ENCODE measurements around the gene PTPRR. TPM values are rescaled to one million over a fixed set of nuclear protein-coding genes. Genes with fewer than 3 reads are reported as not detected.

PTPRR gene
- total and polyA plus RNA-seq, 2 of the 13 experiments (the other 11 are each of a cell fraction or from before 2014, with no cell fraction given): not detected

DNA sequence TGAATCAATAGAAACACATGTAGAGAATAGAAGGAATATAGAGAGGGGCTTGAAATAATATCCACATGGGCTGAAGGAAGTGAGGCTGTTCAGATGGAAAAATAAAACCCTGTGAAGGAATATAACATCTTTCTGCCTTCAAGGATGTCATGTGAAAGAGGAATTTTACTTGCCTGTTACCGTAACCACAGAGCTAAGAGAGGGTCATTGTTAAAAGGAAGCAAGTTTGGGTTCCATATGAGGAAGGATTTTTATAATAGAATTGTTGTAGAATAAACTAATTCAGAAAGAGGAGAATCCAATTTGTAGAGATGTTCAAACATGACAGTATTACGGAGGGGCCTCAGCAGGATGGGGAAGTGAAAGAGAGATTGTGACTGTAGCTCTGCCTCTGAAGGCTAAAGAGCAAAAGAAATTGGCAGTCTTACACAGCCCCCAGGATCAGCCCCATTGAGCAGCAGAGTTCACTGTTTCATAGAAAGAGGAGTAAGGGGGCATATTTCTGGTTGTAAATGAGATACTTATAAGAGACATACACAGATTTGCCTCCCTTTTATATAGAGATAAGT, 41.8 kb upstream of the PTPRR start:
- Histone ChIP-seq H3K4me3 (replicated peaks in 1 of 3; ENCODE audit: insufficient read depth in 1 of 3, low read depth in 2 of 3, low read length in 3 of 3) (no peak overlapping the region), H3K4me1 (ENCODE audit: insufficient read depth, low read length) (no peaks in the 10 kb centered on the region), H3K27ac (ENCODE audit: extremely low read length, insufficient read depth, low read length) (no peak overlapping the region), H3K4me2 (ENCODE audit: low read depth, low read length) (no peak overlapping the region), H3K79me2 (ENCODE audit: insufficient read depth, low read length) (no peaks in the 10 kb centered on the region), H4K20me1 (ENCODE audit: insufficient read depth, low read length) (no peaks in the 10 kb centered on the region), H3K9me3 (ENCODE audit: low read length) (no peaks in the 10 kb centered on the region), H3K36me3 (replicated peaks in 1 of 2; ENCODE audit: control insufficient read depth in 1 of 2, insufficient read depth in 2 of 2, low read length in 2 of 2) (no peaks in the 10 kb centered on the region), H3K27me3 (ENCODE audit: control insufficient read depth in 1 of 2, insufficient read depth in 2 of 2, low read length in 2 of 2) (no peaks in the 10 kb centered on the region), H2AFZ (ENCODE audit: low read length) (no peak overlapping the region), H3K9ac (ENCODE audit: insufficient read depth, low read depth, low read length) (no peak overlapping the region)
- ATAC-seq (no peak), FAIRE-seq (no peak), DNase-seq (ENCODE audit: low spot score) (no peak)
- POLR2A ChIA-PET: no interaction called here
- intact Hi-C loops (cut with micrococcal nuclease; ENCODE audit: unreplicated experiment) (no loop called here), in situ Hi-C loops (cut with HindIII; ENCODE audit: extremely low pct_ligation_motif_present, low pct_unique_long_range_greater_than_20kb) (no loop called here)
- 1% methylated on average over 2 of the region's 2 CpGs for WGBS (ENCODE audit: low lambda C conversion rate)
- no TSS peak for BruUV-seq (replicated peaks)
- CTCF ChIA-PET (ENCODE audit: low intra/inter-chr PET ratio, low total read pairs): no interaction called here
- no peak for TF ChIP-seq ZNF44 (CRISPR knock-in tag; IDR thresholded peaks at IDR 0.05)
- TF ChIP-seq, protein P1, sequence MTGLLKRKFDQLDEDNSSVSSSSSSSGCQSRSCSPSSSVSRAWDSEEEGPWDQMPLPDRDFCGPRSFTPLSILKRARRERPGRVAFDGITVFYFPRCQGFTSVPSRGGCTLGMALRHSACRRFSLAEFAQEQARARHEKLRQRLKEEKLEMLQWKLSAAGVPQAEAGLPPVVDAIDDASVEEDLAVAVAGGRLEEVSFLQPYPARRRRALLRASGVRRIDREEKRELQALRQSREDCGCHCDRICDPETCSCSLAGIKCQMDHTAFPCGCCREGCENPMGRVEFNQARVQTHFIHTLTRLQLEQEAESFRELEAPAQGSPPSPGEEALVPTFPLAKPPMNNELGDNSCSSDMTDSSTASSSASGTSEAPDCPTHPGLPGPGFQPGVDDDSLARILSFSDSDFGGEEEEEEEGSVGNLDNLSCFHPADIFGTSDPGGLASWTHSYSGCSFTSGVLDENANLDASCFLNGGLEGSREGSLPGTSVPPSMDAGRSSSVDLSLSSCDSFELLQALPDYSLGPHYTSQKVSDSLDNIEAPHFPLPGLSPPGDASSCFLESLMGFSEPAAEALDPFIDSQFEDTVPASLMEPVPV (CRISPR knock-in tag; IDR thresholded peaks at IDR 0.05): no peak
- TF ChIP-seq, protein P2, sequence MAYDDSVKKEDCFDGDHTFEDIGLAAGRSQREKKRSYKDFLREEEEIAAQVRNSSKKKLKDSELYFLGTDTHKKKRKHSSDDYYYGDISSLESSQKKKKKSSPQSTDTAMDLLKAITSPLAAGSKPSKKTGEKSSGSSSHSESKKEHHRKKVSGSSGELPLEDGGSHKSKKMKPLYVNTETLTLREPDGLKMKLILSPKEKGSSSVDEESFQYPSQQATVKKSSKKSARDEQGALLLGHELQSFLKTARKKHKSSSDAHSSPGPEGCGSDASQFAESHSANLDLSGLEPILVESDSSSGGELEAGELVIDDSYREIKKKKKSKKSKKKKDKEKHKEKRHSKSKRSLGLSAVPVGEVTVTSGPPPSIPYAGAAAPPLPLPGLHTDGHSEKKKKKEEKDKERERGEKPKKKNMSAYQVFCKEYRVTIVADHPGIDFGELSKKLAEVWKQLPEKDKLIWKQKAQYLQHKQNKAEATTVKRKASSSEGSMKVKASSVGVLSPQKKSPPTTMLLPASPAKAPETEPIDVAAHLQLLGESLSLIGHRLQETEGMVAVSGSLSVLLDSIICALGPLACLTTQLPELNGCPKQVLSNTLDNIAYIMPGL (CRISPR knock-in tag; IDR thresholded peaks at IDR 0.05; ENCODE audit: borderline replicate concordance in 1 of 2, low read depth in 1 of 2): no peak
- no peak for TF ChIP-seq GZF1 (CRISPR knock-in tag; IDR thresholded peaks at IDR 0.05)
- TF ChIP-seq ZNF550 (CRISPR knock-in tag; IDR thresholded peaks at IDR 0.05; ENCODE audit: borderline replicate concordance): no peak
- TF ChIP-seq, protein P3, sequence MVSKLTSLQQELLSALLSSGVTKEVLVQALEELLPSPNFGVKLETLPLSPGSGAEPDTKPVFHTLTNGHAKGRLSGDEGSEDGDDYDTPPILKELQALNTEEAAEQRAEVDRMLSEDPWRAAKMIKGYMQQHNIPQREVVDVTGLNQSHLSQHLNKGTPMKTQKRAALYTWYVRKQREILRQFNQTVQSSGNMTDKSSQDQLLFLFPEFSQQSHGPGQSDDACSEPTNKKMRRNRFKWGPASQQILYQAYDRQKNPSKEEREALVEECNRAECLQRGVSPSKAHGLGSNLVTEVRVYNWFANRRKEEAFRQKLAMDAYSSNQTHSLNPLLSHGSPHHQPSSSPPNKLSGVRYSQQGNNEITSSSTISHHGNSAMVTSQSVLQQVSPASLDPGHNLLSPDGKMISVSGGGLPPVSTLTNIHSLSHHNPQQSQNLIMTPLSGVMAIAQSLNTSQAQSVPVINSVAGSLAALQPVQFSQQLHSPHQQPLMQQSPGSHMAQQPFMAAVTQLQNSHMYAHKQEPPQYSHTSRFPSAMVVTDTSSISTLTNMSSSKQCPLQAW (CRISPR knock-in tag; IDR thresholded peaks at IDR 0.05): no peak
- TF ChIP-seq, protein P4, sequence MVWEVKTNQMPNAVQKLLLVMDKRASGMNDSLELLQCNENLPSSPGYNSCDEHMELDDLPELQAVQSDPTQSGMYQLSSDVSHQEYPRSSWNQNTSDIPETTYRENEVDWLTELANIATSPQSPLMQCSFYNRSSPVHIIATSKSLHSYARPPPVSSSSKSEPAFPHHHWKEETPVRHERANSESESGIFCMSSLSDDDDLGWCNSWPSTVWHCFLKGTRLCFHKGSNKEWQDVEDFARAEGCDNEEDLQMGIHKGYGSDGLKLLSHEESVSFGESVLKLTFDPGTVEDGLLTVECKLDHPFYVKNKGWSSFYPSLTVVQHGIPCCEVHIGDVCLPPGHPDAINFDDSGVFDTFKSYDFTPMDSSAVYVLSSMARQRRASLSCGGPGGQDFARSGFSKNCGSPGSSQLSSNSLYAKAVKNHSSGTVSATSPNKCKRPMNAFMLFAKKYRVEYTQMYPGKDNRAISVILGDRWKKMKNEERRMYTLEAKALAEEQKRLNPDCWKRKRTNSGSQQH (CRISPR knock-in tag; IDR thresholded peaks at IDR 0.05; ENCODE audit: low read depth): no peak
- TF ChIP-seq, protein P5, sequence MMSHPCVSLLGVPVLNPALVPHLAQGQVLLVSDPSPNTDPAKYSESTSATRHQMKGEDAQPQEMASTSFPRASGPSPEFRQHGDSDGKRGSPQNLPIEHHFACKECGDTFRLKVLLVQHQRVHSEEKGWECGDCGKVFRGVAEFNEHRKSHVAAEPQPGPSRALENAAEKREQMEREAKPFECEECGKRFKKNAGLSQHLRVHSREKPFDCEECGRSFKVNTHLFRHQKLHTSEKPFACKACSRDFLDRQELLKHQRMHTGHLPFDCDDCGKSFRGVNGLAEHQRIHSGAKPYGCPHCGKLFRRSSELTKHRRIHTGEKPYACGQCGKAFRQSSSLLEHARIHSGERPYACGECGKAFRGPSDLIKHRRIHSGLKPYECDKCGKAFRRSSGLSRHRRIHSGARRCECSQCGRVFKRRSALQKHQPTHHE (CRISPR knock-in tag; IDR thresholded peaks at IDR 0.05; ENCODE audit: borderline replicate concordance): no peak
- TF ChIP-seq ZNF180 (CRISPR knock-in tag; IDR thresholded peaks at IDR 0.05; ENCODE audit: borderline replicate concordance, low read depth): no peak
- TF ChIP-seq, protein P6, sequence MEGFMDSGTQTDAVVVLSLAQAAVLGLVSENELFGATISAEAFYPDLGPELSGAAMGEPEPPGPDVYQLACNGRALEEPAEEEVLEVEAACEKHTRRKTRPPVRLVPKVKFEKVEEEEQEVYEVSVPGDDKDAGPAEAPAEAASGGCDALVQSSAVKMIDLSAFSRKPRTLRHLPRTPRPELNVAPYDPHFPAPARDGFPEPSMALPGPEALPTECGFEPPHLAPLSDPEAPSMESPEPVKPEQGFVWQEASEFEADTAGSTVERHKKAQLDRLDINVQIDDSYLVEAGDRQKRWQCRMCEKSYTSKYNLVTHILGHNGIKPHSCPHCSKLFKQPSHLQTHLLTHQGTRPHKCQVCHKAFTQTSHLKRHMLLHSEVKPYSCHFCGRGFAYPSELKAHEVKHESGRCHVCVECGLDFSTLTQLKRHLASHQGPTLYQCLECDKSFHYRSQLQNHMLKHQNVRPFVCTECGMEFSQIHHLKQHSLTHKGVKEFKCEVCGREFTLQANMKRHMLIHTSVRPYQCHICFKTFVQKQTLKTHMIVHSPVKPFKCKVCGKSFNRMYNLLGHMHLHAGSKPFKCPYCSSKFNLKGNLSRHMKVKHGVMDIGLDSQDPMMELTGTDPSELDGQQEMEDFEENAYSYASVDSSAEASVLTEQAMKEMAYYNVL (CRISPR knock-in tag; IDR thresholded peaks at IDR 0.05; ENCODE audit: borderline replicate concordance): no peak
- TF ChIP-seq ZFP37 (CRISPR knock-in tag; IDR thresholded peaks at IDR 0.05; ENCODE audit: borderline replicate concordance): no peak
- no peak for TF ChIP-seq FOXA1 (IDR thresholded peaks at IDR 0.05)
- no peak for TF ChIP-seq FOXA1 (CRISPR knock-in tag; IDR thresholded peaks at IDR 0.05)

Measured in HepG2 (cell line).